ENCODE measurements around the gene ANO8.

GRCh38 chr19:17347877-17348276 lies 13.2 kb upstream of the ANO8 start:
- TF ChIP-seq CTCF (IDR thresholded peaks at IDR 0.05; ENCODE audit: insufficient read depth, low read length, poor library complexity, severe bottlenecking) (no peak), EZH2phosphoT487 (conservative IDR thresholded peaks at IDR 0.05; ENCODE audit: low read length) (no peak)

All from SU-DHL-6 (cell line).